ENCODE measurements around the gene GAL3ST1.
"Not testable (repeated sequence)": the region's sequence is repeated elsewhere in the genome, so short reads cannot be mapped to it uniquely, and the experiment has no call there.

The GAL3ST1 gene

DNA sequence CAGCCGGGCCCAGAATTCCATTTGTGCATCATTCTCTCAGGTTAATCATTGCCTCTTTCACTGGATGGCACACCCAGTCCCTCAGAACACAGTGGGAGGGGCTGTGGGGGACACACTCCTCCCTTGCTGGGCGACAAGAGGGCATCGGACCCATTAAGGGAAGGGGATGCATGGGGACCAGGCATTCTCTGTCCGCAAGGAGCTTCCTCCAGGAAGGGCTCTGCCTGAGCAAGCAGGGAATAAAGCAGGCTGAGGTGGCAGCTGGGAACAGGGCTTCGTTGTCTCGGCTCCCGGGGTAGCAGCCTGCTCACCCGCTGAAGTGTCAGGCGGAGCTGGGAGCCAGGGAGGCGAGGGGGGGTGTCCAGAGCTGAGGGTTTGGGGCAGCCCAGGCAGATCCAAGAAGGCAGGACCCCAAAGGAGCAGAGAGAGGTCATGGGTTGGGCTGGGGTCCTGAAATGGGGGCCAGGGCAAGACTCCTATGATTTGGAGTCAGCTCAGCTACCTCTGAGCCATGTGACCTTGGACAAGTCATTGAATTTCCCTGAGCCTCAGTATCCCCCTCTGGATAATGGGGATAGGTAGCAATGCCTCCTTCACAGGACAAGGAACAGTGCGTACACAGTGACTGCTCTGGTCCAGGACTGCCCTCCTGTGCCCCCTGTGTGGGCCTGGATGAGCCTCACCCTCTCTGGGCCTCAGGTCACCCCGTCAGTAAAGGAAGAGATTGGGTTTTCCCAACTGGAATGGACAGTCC is 1.4 kb downstream of the GAL3ST1 start:
- Mint-ChIP-seq H3K4me3 (peak overlapping the region; percentile 34 to 80 (median 53)), H3K9me3 (no peaks in the 10 kb centered on the region), H3K27ac (peak overlapping the region in 2 of 3 experiments; percentile 59 to 83), H3K4me1 (peaks cover 9% of the 10 kb centered on the region), H3K27me3 (ENCODE audit: low read depth) (peaks cover 29% of the 10 kb centered on the region), H3K36me3 (ENCODE audit: low read depth) (peaks cover 15% of the 10 kb centered on the region)
- TF ChIP-seq, protein P1, sequence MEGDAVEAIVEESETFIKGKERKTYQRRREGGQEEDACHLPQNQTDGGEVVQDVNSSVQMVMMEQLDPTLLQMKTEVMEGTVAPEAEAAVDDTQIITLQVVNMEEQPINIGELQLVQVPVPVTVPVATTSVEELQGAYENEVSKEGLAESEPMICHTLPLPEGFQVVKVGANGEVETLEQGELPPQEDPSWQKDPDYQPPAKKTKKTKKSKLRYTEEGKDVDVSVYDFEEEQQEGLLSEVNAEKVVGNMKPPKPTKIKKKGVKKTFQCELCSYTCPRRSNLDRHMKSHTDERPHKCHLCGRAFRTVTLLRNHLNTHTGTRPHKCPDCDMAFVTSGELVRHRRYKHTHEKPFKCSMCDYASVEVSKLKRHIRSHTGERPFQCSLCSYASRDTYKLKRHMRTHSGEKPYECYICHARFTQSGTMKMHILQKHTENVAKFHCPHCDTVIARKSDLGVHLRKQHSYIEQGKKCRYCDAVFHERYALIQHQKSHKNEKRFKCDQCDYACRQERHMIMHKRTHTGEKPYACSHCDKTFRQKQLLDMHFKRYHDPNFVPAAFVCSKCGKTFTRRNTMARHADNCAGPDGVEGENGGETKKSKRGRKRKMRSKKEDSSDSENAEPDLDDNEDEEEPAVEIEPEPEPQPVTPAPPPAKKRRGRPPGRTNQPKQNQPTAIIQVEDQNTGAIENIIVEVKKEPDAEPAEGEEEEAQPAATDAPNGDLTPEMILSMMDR (IDR thresholded peaks at IDR 0.05; ENCODE audit: unreplicated experiment in 3 of 3) = no peak

DNA sequence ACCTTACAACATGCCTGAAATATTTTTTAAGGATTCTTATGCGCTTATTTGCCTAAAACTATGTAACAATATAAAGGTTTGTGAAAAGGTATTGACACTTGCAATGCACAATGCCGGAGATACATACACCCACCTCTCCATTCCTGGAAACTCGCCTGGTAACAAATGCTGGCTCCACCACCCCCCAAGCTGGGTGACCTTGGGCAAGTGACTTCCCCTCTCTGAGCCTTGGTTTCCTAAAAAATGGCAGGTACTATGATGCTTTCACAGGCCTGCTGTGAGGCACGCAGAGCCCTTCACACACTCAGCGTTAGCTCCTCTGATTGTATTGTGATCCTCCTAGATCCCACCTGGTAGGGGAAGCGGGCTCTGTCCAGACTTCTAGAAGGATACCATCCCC is 2.3 kb downstream of the GAL3ST1 start:
- H3K4me3 Mint-ChIP-seq = peak overlapping the region in 1 of 3 experiments; percentile 80

DNA sequence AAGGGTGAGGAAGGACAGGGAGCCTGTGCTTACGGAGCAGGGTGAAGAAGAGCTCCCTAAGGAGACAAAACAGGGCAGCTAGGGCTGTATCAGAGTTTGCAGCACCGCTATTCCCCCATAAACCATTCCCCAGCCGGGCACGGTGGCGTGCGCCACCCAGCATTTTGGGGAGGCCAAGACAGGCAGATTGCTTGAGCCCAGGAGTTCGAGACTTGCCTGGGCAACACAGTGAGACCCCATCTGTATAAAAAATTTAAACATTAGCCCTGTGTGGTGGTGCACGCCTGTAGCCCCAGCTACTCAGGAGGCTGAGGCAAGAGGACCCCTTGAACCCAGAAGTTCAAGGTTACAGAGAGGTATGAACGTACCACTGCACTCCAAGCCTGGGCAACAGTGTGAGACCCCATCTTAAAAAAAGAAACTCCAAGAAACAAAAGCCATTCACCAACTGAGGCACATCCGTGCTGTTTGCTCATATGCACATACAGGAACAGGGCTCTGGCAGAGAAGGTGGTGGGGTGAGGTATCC is 4.7 kb downstream of the GAL3ST1 start:
- Mint-ChIP-seq H3K27me3 (ENCODE audit: low read depth) (peaks cover 37% of the 10 kb centered on the region), H3K4me3 (no peak overlapping the region)

More for the DNA sequence above, 2.3 kb downstream of the GAL3ST1 start:
- Mint-ChIP-seq H3K36me3 (ENCODE audit: low read depth) (peaks cover 10% of the 10 kb centered on the region), H3K4me1 (peaks cover 9% of the 10 kb centered on the region), H3K9me3 (no peaks in the 10 kb centered on the region), H3K27me3 (ENCODE audit: low read depth) (peaks cover 32% of the 10 kb centered on the region), H3K27ac (peak overlapping the region in 1 of 3 experiments; percentile 83)
- TF ChIP-seq, protein P1 (IDR thresholded peaks at IDR 0.05; ENCODE audit: unreplicated experiment in 3 of 3) = no peak

DNA sequence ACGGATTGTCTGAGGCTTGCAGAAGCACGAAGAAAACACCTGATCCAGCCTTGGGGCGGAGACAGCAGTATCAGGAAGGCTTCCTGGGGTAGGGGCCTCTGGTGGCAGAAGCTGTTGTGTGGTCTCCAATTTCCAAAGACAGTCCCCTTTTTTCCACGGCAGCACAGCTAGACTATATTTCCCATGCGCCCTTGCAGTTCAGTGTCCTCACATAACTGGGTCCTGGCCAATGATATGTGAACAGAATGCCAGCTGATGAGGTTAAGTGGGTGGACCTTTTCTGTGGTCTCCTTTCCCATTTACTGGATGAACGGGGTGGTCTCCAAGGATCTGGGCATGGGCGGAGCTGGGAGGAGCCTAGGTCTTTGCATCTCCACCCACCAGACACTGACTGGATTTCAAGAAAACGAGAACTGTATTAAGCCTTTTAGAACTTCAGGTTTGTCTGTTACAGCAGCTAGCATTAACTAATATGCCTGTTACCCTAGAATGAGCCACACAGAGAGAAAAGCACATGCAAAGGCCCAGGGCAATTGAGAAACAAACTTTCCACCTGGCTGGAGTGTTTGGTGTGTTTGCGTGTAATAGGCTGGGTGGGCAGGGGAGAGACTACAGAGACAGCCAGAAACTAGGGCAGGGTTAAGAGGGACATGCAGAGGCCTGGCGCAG is 6.2 kb downstream of the GAL3ST1 start:
- Mint-ChIP-seq H3K4me3 (no peak overlapping the region), H3K27ac (no peak overlapping the region), H3K9me3 (no peaks in the 10 kb centered on the region), H3K27me3 (ENCODE audit: low read depth) (peaks cover 32% of the 10 kb centered on the region), H3K4me1 (peaks cover 2% of the 10 kb centered on the region), H3K36me3 (ENCODE audit: low read depth) (no peaks in the 10 kb centered on the region)
- TF ChIP-seq, protein P1 (IDR thresholded peaks at IDR 0.05; ENCODE audit: unreplicated experiment in 3 of 3) = no peak

More for the DNA sequence above, 4.7 kb downstream of the GAL3ST1 start:
- H3K27ac Mint-ChIP-seq = no peak overlapping the region
- H3K9me3 Mint-ChIP-seq = no peaks in the 10 kb centered on the region
- H3K4me1 Mint-ChIP-seq = peaks cover 9% of the 10 kb centered on the region
- TF ChIP-seq, protein P1 (IDR thresholded peaks at IDR 0.05; ENCODE audit: unreplicated experiment in 3 of 3) = no peak
- no peaks in the 10 kb centered on the region for H3K36me3 Mint-ChIP-seq (ENCODE audit: low read depth)

DNA sequence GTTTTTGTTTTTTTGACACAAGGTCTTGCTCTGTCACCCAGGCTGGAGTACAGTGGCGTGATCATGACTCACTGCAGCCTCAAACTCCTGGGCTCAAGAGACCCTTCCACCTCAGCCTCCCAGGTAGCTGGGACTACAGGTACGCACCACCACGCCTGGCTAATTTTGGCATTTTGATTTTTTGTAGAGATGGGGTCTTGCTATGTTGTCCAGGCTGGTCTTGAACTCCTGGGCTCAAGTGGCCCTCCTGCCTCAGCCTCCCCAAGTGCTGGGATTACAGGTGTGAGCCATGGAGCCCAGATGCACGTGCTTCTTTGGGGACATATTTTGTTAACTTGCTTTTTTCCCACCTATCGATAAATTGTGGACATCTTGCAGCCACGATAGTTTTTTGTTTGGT is 7.2 kb downstream of the GAL3ST1 start:
- peaks cover 24% of the 10 kb centered on the region for H3K27me3 Mint-ChIP-seq (ENCODE audit: low read depth)
- not testable (repeated sequence) for H3K9me3 Mint-ChIP-seq; H3K4me3 Mint-ChIP-seq; H3K36me3 Mint-ChIP-seq (ENCODE audit: low read depth); H3K27ac Mint-ChIP-seq; H3K4me1 Mint-ChIP-seq

DNA sequence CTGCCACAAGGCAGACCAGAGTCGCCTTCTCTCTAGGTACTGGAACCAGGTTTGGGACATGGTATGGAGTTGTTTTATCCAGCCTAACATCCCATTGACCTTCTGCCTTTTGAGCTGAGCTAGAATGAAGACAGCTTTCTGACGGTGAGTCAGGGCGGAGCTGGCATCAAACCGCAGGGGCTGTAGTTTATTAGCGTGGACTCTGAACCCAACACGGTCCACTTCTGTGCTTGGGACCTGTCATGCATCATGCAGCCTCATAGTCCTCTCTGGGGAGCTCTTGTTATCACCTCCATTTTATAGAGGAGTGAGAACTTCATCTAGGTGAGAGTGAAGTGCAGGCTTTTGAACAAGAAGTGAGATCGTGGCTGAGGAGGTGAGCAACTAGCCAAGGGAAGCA is 8.3 kb downstream of the GAL3ST1 start:
- no peaks in the 10 kb centered on the region for H3K9me3 Mint-ChIP-seq
- H3K36me3 Mint-ChIP-seq (ENCODE audit: low read depth) = no peaks in the 10 kb centered on the region
- no peaks in the 10 kb centered on the region for H3K4me1 Mint-ChIP-seq
- peaks cover 20% of the 10 kb centered on the region for H3K27me3 Mint-ChIP-seq (ENCODE audit: low read depth)
- H3K27ac Mint-ChIP-seq = peak overlapping the region in 2 of 3 experiments; percentile 39 to 83
- H3K4me3 Mint-ChIP-seq = no peak overlapping the region
- TF ChIP-seq, protein P1 (IDR thresholded peaks at IDR 0.05; ENCODE audit: unreplicated experiment in 3 of 3) = no peak

Measured in nephron (organoid).